DOHH2 (cell line): ENCODE results near the gene TSC2.

Source experiments
- H3F3A ChIP-seq: fragments of 200-600 bp; sonication (generic), shearing (Covaris generic); 2 replicates; pipeline ENCODE4 v1.6.0; 2016; ENCODE audit warnings: antibody characterized with exemption, mild to moderate bottlenecking; ENCODE audit not compliant: control insufficient read depth, insufficient read depth
- H3K27ac ChIP-seq: fragments of 200-600 bp; sonication (generic); 2 replicates; pipeline ENCODE4 v1.5.1; 2014; ENCODE audit warnings: low read depth, mild to moderate bottlenecking, low read length, moderate library complexity
- H3K27me3 ChIP-seq: fragments of 200-600 bp; sonication (generic); 2 replicates; pipeline ENCODE4 v1.6.1; 2014; ENCODE audit warnings: mild to moderate bottlenecking, low read length, mixed read lengths; ENCODE audit not compliant: control insufficient read depth
- H3K36me3 ChIP-seq: fragments of 200-600 bp; sonication (generic); 2 replicates; pipeline ENCODE4 v1.6.1; 2014; ENCODE audit warnings: mild to moderate bottlenecking, low read length, moderate library complexity, mixed read lengths; ENCODE audit not compliant: control insufficient read depth
- H3K4me1 ChIP-seq: fragments of 200-600 bp; sonication (generic); 2 replicates; pipeline ENCODE4 v1.6.1; 2014; ENCODE audit warnings: mild to moderate bottlenecking, low read length, mixed read lengths; ENCODE audit not compliant: control insufficient read depth
- H3K4me2 ChIP-seq: fragments of 200-600 bp; sonication (generic); 2 replicates; pipeline ENCODE4 v1.6.0; 2014; ENCODE audit warnings: mild to moderate bottlenecking, low read length, moderate library complexity
- H3K4me3 ChIP-seq: fragments of 200-600 bp; sonication (generic); 2 replicates; pipeline ENCODE4 v1.5.1; 2014; ENCODE audit warnings: mild to moderate bottlenecking, low read length, mixed read lengths
- H3K79me2 ChIP-seq: fragments of 200-600 bp; sonication (generic); 2 replicates; pipeline ENCODE4 v1.6.1; 2014; ENCODE audit warnings: mild to moderate bottlenecking, low read length, mixed read lengths; ENCODE audit not compliant: control insufficient read depth
- H3K9me2 ChIP-seq: fragments of 200-600 bp; sonication (generic); replicated peaks from 2 replicates; pipeline ENCODE4 v1.6.1; 2014; ENCODE audit warnings: mild to moderate bottlenecking, low read length, mixed read lengths; ENCODE audit not compliant: control insufficient read depth
- H3K9me3 ChIP-seq: fragments of 200-600 bp; sonication (generic); 2 replicates; pipeline ENCODE4 v1.6.1; 2014; ENCODE audit warnings: antibody characterized with exemption, low read length, mixed read lengths; ENCODE audit not compliant: control insufficient read depth, insufficient read depth
- H4K20me1 ChIP-seq: fragments of 200-600 bp; sonication (generic); 2 replicates; pipeline ENCODE4 v1.6.0; 2014; ENCODE audit warnings: low read depth, mild to moderate bottlenecking, antibody characterized with exemption, low read length, moderate library complexity; ENCODE audit not compliant: control insufficient read depth, insufficient read depth
- CTCF ChIP-seq: fragments of 200-600 bp; sonication (generic); IDR thresholded peaks from one replicate; pipeline ENCODE4 v1.5.1; 2014; ENCODE audit warnings: antibody characterized with exemption, mild to moderate bottlenecking, low read depth, low read length; ENCODE audit not compliant: poor library complexity, severe bottlenecking
- EZH2phosphoT487 ChIP-seq: fragments of 200-600 bp; sonication (generic); IDR thresholded peaks from 2 replicates; pipeline ENCODE4 v1.6.1; 2017; ENCODE audit warnings: borderline replicate concordance, mild to moderate bottlenecking, antibody characterized with exemption, low read length, moderate library complexity, mixed read lengths

The TSC2 gene

GRCh38 chr16:2071454-2072202 is 23.8 kb downstream of the TSC2 start:
- no peaks in the 10 kb centered on the region for H3K9me3 ChIP-seq
- no peaks in the 10 kb centered on the region for H3F3A ChIP-seq
- no peaks in the 10 kb centered on the region for H3K4me1 ChIP-seq
- no peaks in the 10 kb centered on the region for H3K9me2 ChIP-seq
- no peak for TF ChIP-seq EZH2phosphoT487
- no peak for TF ChIP-seq CTCF
- H4K20me1 ChIP-seq, result no peaks in the 10 kb centered on the region
- H3K4me2 ChIP-seq, result no peak overlapping the region
- no peaks in the 10 kb centered on the region for H3K27me3 ChIP-seq
- H3K79me2 ChIP-seq, result no peaks in the 10 kb centered on the region
- H3K36me3 ChIP-seq, result no peaks in the 10 kb centered on the region; the same call in 1 of the 2 replicates
- H3K4me3 ChIP-seq, result no peak overlapping the region
- no peak overlapping the region for H3K27ac ChIP-seq

GRCh38 chr16:2072926-2073325 is 25.1 kb downstream of the TSC2 start:
- Histone ChIP-seq H3K4me1 (no peaks in the 10 kb centered on the region), H3F3A (no peaks in the 10 kb centered on the region), H3K4me3 (no peak overlapping the region), H3K27ac (no peak overlapping the region), H3K27me3 (no peaks in the 10 kb centered on the region), H3K4me2 (no peak overlapping the region), H3K36me3 (no peaks in the 10 kb centered on the region; the same call in 1 of the 2 replicates), H3K79me2 (no peaks in the 10 kb centered on the region), H4K20me1 (no peaks in the 10 kb centered on the region), H3K9me3 (no peaks in the 10 kb centered on the region), H3K9me2 (no peaks in the 10 kb centered on the region)
- TF ChIP-seq CTCF (no peak), EZH2phosphoT487 (no peak)

- Histone ChIP-seq H3K9me3 (no peaks in the 10 kb centered on the region), H3K4me1 (no peaks in the 10 kb centered on the region), H3F3A (no peaks in the 10 kb centered on the region), H3K79me2 (no peaks in the 10 kb centered on the region), H4K20me1 (no peaks in the 10 kb centered on the region), H3K4me3 (no peak overlapping the region), H3K27ac (no peak overlapping the region), H3K27me3 (no peaks in the 10 kb centered on the region), H3K9me2 (no peaks in the 10 kb centered on the region), H3K36me3 (no peaks in the 10 kb centered on the region; the same call in 1 of the 2 replicates), H3K4me2 (no peak overlapping the region)
- TF ChIP-seq CTCF (no peak), EZH2phosphoT487 (no peak)
These were observed 26.3 kb downstream of the TSC2 start for GRCh38 chr16:2074071-2074470.
